Activated effector memory CD4-positive, alpha-beta T cell treated with anti-CD3 and anti-CD28 coated beads, Interleukin-2, amount 50 U/mL, for 16 hours (primary cell): ENCODE data around the gene MAPKAPK3.

Source experiments
- DNase-seq: peaks from one replicate; pipeline ENCODE4 v3.0.0-alpha.2; 2020

The MAPKAPK3 gene

DNA sequence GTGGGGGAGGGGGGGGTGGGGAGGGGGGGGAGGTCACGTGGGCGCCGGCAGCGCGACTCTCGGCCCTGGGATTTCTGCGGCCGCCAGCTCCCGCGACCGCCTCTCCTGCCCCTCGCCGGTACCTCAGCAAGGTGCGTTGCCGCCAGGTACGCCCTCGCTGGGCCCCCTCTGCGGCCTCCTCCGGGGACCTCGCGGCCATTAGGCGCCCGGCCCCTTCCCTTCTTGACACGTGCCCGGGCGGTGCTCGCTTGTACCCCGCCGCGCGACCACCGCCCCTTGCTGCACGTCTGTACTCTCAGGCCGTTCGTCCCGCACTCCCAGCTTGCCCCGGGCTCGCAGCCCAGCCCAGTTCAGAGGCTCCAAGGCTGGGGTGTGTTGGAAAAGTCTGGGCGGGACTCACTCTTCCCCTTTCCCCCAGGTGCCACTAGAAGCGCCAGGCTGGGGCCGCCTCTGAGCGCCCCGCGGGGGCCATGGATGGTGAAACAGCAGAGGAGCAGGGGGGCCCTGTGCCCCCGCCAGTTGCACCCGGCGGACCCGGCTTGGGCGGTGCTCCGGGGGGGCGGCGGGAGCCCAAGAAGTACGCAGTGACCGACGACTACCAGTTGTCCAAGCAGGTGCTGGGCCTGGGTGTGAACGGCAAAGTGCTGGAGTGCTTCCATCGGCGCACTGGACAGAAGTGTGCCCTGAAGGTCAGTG, at the start of gene MAPKAPK3:
MAPKAPK3 (plus strand) TSS at position 56 of the 696 bp plus-strand sequence; CDS start at position 471, 415 bp downstream.
- DNase-seq, result peak; percentile 79

DNA sequence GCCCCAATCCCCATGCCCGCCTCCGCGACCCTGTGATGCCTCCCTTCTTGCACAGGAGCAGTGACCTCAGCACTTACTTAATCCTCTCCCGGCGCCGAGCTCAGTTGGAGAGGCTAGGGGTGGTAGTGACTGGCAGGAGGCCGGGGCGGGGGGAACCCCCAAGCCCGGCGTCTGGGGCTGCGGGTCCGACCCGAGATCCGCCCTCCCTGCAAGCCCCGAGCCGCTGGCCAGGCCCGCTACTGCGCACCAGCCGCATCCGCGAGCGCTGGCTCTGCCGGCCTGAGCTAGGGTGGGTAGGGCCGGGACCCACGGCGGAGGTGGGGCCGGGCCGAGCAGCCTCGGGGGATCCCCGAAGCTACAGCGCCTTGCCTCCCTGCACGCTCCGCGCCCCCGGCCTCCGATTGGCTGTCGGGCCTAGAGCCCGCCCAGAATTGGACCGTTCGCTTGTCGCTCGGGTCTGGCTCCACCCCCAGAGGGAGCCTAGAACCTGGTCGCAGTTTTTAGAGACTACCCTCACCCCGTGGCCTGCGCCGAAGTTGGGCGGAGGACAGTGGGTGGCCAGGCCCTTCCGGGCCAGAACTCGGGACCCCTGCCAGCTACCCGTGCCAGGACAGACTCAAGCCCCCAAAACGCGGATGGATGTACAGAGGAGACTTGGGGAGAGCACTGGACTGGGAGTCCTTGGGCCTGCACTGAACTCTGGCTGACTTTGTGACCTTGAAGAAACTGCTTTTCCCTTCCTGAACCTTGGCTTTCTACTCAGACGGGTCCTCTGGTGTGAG, 49.4 kb upstream of the MAPKAPK3 start, which contains the start of gene C3orf18:
C3orf18 (minus strand) TSS at position 362 of the 782 bp plus-strand sequence. CDS start 2,048 bp downstream, outside the sequence.
- peak; percentile 98 for DNase-seq

DNA sequence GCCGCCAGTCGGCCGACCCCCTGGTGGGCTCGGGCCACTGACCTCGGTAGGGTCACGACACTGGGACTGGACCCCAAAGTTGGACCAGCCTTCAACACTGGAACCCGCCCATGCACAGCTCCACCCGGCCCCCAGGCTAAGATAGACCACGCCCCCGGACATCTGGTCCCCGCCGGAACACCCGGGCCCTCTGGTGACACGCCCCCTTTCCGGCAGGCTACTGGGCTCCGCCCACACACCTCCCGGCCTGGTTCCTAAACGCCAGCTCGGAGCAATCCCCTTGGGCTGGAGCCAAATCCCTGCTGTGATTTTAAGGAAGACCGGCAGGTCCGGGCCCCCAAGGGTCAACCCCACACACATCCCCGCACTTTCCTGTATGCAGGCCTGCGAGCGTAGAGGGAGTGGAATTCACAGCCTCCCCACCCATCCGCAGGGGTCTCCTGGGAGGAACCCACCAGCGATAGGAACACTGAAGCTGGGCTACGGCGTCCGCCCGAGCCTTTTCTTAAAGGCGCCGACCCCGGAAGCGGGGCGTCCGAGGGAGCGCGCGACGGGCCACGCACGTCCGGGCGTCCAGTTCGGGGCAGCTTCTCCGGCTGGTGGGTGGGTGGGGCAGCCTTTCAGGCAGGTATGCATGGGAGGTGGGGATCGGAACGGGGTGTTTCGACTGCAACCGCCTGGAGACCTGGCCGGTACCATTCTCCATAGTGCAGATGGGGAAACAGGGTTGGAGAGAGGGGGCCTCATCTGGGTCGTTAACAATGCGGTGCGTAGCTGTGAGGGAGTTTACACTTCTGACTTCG, 47.8 kb upstream of the MAPKAPK3 start, which contains the start of gene HEMK1:
HEMK1 (plus strand) TSS at position 576 of the 803 bp plus-strand sequence. CDS start 1,583 bp downstream, outside the sequence.
- DNase-seq, result peak; percentile 97

DNA sequence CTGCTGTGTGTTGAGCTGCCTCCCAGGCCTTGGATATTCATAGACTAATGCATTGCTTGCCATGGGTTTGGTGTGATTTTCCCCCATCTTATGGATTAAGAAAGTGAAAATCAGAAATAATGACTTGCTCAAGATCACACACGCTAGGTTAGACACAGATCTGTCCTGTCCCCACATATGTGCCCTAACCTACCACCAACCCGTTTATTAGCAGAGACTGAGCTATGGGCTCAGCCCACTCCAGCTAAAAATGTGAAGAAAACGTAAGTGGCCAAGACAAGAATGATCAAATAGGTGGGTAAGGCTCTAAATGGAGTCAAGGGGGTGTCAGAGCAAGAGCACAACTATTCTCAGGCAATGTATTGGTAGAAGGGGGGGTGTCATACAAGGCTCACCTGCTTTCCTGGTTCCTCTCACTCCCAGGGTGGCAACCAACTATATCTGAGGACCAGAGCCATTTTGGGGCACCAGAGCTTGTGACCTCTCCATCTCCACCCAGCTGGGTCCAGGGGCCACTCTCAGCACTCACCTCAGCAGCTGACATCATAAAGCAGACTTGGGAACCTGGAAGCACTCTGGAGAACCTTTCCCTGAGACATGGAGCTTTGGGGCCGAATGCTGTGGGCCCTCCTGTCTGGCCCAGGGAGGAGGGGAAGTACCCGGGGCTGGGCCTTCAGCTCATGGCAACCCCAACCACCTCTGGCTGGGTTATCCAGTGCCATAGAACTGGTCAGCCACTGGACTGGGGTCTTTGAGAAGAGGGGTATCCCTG, 46.3 kb upstream of the MAPKAPK3 start:
- no peak for DNase-seq

DNA sequence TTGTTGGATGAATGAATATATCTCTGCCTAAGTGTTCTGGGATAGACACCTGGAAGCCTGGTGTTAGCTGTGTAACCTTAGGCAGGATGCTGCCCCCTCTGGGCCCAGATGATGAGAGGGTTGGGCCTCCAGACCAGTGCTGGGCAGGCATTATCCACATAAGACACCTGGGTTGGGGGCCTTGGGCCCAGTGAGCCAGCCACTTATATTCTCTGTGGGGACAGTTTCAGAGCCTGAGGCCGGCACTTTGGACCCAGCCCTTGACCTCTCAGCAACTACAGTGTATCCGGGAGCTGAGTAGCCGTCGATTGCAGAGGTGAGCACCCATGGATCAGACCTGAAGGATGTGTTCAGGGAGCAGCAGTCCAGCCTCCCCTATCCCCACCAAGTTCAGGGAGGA, 45.5 kb upstream of the MAPKAPK3 start:
- no peak for DNase-seq

DNA sequence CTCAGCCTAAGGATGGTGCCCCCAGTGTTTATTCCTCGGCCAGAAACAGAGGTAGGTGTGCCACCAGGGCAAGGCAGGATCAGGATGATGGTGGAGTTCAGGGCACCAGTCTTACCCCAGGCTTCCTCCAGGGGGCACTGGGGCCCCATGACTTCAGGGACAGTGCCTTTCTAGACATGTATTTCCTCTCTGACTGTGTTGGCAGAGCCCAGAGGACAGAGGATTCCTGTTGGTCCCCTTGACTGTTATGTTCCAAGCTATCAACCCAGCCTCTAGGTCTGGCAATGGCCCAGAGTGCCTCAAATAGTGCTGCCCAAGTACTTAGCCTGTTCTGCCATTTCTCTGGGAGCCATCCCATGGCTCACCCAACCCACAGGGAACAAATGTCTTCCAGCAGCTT, 44.8 kb upstream of the MAPKAPK3 start:
- DNase-seq, result peak; percentile 93

DNA sequence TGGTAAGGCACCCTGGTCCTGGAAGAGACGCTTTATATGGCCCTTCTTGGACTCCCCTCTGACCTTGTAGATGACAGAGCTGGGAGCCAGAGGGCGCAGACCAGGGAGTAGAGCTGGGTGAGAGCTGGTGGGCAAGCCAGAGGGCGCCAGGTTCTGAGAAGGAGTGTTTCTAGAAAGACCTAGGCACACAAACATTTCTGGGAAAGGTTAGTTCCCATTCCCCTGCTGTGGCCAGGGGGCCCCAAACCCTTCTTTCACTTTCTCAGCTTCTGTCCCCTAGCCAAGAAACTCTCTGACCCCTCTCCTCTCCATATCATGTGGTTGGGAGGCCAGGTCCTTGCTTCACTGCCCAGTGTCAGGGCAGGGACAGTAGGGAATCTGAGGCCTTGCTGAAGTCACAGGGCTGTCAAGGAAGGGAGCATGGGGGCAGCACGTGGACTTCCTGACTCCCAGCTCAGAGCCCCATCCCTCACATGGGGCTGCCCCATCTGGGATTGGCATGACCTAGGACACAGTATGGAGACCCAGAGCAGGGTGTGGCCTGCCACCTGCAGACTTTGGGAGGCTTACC, 44.1 kb upstream of the MAPKAPK3 start:
- DNase-seq, result peak; percentile 81

DNA sequence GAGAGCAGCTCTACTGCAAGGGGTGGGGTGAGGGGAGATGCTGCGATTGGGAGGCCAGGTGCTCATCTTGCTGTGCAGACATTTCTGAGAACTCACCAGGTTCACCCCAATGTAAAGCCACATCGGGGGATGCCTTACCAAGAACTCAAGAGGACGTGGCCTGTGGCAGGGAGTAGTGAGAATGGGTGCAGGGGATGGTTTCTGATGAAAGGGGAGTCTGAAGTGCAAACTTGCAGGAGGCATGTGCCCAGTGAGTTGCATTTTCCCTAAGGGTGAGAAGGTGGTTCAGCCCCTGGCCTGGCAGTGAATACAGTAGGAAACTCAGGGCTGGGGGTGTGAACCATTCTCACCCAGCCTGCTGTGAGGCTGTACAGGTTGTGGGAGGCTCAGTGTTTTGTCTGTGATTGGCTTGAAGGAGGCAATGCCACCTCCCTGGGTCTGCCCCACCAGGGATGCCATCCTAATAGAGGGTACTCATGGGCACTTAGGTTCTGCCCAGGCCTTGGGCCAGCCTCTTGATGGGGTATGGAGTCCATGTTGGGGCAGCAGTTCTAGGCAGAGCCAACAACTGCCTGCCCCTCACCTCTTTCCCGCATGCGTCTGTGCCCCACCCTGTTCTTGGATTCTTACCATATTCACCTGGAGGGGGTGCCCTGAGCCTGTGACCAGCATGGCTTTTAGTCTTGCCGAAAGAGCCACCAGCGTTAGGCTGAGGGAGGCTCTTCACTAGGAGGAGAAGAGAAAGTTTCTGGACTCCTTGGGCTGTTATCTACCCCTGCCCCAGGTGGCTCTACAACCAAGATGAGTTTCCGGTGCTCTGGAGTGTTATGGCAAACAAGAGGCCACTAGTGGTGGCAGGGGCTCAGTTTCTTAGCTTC, 43.1 kb upstream of the MAPKAPK3 start:
- DNase-seq, result peak; percentile 88

DNA sequence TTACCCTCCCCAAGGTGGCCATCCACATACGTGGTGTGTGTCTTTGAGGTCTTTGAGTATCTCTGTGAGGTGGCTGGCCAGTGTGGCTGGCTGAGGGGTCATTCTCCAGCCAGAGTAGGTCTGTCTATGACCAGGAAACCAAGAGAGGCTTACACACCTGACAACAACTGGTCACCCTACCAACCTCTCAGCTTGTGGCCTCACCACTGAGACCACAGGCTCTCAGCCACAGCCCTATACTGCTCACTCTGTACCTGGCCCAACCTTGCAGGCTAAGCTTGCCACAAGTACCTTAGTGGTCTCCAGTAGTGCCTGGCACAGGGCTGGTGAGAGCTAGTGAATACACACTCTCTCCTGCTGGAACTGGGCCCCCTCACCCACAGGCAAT, 42.5 kb upstream of the MAPKAPK3 start:
- no peak for DNase-seq

DNA sequence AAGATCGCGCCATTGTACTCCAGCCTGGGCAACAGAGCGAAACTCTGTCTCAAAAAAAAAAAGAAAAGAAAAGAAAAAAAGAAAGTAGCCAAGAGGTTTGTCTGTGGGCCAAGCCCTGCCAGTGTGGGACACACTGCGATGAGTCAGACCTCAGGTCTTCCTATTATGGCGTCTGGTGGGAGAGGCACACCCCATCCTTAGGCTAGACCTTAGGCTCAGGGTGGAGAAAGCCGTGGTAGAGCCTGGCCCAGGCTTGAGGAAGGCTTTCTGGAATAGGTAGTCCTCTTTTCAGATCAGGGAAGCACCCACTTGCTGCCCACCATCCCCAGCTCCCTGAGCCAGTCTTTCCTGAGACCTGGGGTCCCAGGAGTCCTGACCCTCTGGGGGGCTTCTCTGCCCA, 41.6 kb upstream of the MAPKAPK3 start:
- no peak for DNase-seq

DNA sequence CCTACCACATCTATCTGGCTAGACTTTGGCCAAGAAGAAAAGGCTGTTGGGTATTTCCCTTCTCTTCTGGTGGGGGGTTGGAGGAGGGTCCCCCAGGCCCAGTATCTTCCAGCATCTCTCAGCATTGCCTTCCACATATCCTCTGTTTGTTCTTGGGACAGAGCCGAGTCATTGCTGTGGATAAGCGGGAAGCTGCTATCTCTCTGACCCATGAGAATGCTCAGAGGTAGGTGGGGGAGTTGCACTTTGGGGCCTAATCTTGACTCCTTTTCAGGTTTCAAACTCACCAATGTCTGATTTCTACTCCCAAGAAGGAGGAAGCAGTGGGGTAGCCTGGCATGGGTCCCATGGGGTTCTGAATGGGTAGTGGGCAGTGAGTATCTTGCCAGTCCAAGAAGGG, 39.6 kb upstream of the MAPKAPK3 start:
- no peak for DNase-seq

DNA sequence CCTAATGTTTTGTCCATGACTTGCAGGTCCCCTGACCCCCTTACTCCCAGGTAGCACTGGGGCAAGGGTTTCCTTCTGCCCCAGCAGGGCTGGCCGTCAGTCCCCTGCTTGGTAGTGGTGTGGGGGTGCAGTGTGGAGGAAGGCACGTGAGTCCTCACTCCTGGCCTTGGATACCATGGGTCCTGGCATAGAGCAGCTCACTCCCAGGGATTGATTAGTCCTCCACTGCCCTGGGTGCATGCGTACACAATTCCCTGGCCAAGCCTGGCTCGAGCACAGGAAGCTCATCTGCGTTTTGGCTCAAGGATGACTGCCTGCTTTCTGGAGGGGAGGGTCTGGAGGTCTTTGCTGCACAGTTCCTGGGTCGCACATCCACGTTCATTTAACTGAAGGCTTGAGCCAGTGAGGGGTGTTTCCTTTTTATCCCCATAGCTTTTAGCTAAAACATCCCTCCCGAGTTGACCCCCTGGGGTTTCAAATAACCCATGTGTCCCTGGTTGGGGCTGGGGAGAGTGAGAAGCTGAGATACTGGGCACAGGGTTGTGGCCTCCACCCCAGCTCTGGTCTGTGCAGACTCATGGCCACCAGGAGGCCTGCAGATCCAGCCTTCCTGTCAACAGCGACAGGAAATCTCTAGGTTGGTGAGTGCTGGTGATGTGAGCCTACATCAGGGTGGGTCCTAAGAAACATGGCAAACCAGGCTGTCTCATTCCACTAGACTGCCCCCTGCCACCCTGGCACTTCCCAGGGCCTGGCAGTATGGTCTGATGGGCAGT, 36.1 kb upstream of the MAPKAPK3 start:
- no peak for DNase-seq

DNA sequence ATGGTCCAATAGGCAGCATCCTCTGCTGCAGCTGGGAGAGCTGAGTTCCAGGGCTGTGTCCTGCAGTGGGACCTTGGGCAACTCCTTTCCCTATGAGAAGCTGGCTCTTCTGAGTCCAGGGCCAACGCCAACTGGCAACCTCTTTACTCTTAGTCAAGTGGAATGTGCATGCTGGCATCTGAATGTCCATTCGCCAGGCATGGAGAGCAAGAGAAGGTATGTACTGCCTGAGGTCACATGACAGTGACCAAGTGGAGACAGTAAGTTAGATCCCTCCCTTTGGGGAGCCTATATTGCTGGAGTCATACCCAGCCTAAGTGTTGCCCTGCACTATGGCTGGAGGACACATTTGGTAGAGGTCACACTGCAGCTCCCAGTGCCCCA, 35.5 kb upstream of the MAPKAPK3 start:
- DNase-seq, result no peak

DNA sequence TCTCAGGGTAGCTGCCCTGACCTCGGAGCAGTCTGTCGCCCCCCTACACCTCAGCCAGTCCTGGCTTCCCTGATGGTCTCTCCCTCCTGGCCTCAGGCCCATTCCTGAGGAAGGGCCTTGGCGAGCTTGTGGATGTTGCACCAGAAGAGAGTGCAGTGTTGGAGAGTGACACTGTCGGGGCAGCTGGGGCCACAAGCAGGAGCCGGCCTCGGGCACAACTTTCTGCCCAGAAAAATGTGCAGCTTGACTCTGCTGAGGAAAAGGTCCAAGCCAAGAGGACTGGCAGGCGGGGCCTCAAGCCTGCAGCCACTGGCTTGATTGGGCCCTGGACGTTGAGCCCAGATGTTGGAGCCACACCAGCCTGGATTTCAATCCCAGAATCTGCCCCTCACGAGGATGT, 34.9 kb upstream of the MAPKAPK3 start:
- no peak for DNase-seq

DNA sequence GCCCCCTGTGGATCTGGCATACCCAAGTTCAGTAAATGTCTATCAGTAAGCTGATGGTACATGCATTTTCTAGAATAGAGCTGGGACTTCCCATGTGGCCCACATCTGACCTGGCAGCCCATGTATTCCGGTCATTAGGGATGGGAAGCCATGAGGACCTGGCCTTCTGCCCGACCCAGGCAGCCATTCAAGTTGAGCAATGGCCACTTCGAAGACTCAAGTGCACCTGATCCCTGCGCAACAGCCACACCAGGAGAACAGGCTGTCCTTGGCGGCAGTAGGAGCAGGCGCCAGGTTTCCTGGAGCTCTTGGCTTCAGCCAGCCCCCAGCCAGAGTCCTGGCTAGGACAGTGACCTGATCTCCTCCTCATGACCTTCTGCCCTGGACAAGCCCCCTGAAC, 33.1 kb upstream of the MAPKAPK3 start:
- DNase-seq, result no peak

DNA sequence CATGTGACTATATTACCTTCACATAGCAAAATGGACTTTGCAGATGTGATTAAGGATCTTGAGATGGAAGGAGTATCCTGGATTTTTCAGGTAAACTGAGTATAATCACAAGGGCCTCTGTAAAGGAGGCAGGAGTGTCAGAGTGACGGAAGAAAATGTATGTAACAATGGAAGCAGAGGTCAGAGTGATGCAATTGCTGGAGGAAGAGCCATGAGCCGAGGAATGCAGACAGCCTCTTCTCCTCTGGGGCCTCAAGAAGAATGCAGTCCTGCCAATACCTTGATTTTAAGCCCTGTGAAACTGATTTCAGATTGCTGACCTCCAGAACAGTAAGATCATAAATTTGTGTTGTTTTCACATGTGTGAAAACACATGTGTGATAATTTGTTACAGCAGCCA, 32.6 kb upstream of the MAPKAPK3 start:
- DNase-seq, result no peak

DNA sequence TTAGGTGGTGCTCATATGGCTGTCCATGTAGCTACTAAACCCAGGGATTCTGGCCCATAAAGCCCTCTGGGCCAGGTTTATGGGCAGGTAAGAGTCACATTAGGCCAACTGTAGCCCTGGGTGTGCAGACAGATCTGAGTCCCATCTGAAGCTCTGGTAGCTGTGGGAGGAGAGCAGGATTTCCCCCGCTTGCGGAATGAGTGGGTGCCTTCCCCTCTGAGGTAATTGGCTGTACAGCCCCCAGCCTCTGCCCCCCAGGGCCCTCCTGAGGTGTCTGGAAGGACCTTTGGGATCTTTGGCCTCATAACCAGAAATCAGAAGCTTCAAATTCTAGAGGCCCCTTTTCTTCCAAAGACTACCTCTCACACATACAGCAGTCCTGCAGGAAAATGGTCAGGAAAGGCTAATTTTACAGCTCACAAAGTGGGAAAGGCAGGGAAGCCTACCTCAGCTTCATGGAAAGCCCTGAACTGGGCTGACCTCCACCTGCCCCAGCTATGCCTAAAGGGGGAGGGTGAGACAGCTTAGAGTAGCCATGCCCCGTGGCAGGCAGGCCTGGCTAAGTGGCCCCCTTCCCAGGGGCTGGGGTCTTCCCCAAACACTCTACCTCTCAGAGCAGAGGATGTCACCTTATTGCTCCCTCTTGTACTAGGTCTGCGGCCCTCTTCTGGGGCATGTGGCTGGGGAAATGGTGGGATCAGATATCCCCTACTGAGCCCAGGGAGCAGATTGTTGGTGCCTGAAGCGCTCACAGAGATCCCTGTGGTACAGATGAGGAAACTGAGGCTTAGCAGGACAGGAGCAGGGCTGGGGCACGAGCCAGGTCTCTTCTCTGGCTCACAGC, 30.8 kb upstream of the MAPKAPK3 start:
- peak; percentile 73 for DNase-seq

DNA sequence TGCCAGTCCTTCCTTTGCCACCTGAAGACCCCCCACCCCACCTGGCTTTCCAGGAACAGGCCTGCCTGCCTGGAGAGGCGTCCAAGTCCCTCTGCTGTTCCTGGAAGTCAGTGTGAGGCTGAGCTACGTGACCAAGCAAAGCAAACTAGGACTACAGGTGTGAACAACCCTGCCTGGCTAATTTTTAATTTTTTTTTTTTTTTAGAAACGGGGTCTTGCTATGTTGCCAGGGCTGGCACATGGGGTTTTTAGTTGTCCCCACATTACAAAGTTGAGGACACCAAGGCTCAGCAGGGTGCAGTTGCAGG, 30.2 kb upstream of the MAPKAPK3 start:
- no peak for DNase-seq

DNA sequence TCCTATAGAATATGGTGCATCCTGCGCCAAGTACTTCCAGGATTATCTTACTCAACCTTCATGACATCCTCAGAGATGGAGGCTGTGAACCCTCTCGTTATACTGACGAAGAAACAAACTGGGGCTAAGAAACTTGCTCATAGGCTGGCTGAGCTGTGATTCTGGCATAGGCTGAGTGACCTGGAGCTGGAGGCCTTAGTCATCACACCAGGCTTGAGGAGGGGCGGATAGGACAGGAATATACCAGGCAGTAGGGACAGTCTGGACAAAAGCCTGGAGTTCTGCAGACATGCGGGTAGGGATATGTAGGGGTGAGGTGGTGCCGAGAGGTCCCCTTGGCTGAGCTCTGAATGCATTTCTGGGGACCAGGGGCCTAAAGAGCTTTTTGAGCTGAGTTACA, 29.6 kb upstream of the MAPKAPK3 start:
- no peak for DNase-seq
